ENCODE measurements around the gene MACROD2.

The MACROD2 gene

DNA sequence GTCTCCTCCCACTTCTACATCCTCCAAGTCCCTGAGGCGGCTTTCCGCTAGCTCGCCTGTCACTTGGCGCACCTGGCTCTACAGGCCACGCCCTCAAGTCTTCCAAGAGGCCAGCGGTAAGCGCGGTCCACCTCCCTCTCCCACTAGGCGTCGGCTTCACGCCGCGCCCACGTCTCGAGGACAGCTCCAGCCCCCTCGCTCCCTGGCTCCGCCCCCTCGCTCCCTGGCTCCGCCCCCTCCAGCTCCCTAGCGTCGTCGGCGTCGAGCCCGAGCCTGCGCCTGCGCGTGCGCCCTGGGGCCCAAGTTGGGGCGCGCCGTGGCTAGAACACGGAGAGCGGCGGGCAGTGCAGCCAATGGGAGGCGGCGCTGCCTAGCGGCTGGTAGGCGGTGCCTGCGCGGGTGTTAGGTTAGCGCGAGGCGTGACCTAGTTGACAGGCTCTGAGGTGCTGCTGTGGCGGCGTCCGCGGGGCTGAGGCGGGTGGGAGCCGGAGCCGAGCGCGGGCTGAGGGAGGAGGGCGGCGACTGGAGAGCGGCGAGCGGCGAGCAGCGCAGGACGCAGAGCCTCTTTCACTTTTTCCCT is at the start of gene MACROD2:
Gene MACROD2, plus strand, starts transcription at position 431 of the 580 bp plus-strand sequence.
- no peaks in the 10 kb centered on the region for H3K9me2 ChIP-seq (replicated peaks; ENCODE audit: insufficient read depth, low read length)
- H3K27ac ChIP-seq (ENCODE audit: low read depth, low read length), result no peak within 1 kb of the TSS
- H3K4me3 ChIP-seq (ENCODE audit: insufficient read depth, low read length, poor library complexity, severe bottlenecking), result no peak within 1 kb of the TSS
- no peak within 1 kb of the TSS for H3K9ac ChIP-seq (ENCODE audit: low read length)
- no peaks in the 10 kb centered on the region for H4K20me1 ChIP-seq (ENCODE audit: low read depth, low read length)
- H3K79me2 ChIP-seq (ENCODE audit: insufficient read depth, low read length), result no peaks in the 10 kb centered on the region
- no peak within 1 kb of the TSS for H2AFZ ChIP-seq (ENCODE audit: low read depth, low read length, severe bottlenecking)
- no peak within 1 kb of the TSS for H3K4me2 ChIP-seq (ENCODE audit: low read depth, low read length, poor library complexity, severe bottlenecking)
- H3K9me3 ChIP-seq (ENCODE audit: insufficient read depth, low read length), result peaks cover 15% of the 10 kb centered on the region; the same call in 1 of the 2 replicates
- no peaks in the 10 kb centered on the region for H3K36me3 ChIP-seq (ENCODE audit: low read length)
- no peak for TF ChIP-seq EZH2phosphoT487 (conservative IDR thresholded peaks at IDR 0.05; ENCODE audit: low read length)
- TF ChIP-seq, protein P1, sequence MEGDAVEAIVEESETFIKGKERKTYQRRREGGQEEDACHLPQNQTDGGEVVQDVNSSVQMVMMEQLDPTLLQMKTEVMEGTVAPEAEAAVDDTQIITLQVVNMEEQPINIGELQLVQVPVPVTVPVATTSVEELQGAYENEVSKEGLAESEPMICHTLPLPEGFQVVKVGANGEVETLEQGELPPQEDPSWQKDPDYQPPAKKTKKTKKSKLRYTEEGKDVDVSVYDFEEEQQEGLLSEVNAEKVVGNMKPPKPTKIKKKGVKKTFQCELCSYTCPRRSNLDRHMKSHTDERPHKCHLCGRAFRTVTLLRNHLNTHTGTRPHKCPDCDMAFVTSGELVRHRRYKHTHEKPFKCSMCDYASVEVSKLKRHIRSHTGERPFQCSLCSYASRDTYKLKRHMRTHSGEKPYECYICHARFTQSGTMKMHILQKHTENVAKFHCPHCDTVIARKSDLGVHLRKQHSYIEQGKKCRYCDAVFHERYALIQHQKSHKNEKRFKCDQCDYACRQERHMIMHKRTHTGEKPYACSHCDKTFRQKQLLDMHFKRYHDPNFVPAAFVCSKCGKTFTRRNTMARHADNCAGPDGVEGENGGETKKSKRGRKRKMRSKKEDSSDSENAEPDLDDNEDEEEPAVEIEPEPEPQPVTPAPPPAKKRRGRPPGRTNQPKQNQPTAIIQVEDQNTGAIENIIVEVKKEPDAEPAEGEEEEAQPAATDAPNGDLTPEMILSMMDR (IDR thresholded peaks at IDR 0.05; ENCODE audit: insufficient read depth, low read length, poor library complexity, severe bottlenecking), result no peak
- no peaks in the 10 kb centered on the region for H3F3A ChIP-seq (ENCODE audit: insufficient read depth)
- no peaks in the 10 kb centered on the region for H3K27me3 ChIP-seq (ENCODE audit: low read length)

DNA sequence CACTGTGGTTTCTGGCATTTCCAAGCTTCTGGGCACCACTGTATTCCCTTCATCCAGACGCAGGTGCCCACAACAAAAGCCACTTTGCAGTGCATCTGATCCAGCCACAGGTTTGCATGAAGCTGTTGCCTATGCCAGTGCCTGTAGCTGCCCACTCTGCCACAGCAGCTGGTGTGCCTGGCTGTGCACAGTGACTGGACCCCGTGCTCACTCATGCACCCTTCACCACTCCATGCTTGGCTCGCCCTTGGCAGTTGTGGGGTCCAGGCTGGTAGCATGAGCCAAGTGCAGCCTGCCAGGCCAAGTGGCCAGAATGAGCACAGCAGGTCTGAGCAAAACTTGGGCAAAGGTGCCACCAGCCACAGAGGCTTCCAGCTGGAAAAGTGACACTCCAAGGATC is 47.6 kb upstream of the MACROD2 start:
- H3K9ac ChIP-seq (ENCODE audit: low read length), result no peak overlapping the region
- H3K27ac ChIP-seq (ENCODE audit: low read depth, low read length), result no peak overlapping the region
- no peaks in the 10 kb centered on the region for H3K36me3 ChIP-seq (ENCODE audit: low read length)
- no peaks in the 10 kb centered on the region for H3K9me3 ChIP-seq (ENCODE audit: insufficient read depth, low read length)
- no peak overlapping the region for H3K4me2 ChIP-seq (ENCODE audit: low read depth, low read length, poor library complexity, severe bottlenecking)
- no peaks in the 10 kb centered on the region for H4K20me1 ChIP-seq (ENCODE audit: low read depth, low read length)
- H3K4me3 ChIP-seq (ENCODE audit: insufficient read depth, low read length, poor library complexity, severe bottlenecking), result no peak overlapping the region
- no peaks in the 10 kb centered on the region for H3K79me2 ChIP-seq (ENCODE audit: insufficient read depth, low read length)
- H2AFZ ChIP-seq (ENCODE audit: low read depth, low read length, severe bottlenecking), result no peak overlapping the region
- H3K9me2 ChIP-seq (replicated peaks; ENCODE audit: insufficient read depth, low read length), result no peaks in the 10 kb centered on the region
- H3K27me3 ChIP-seq (ENCODE audit: low read length), result no peaks in the 10 kb centered on the region
- TF ChIP-seq EZH2phosphoT487 (conservative IDR thresholded peaks at IDR 0.05; ENCODE audit: low read length), result no peak
- TF ChIP-seq, protein P1 (IDR thresholded peaks at IDR 0.05; ENCODE audit: insufficient read depth, low read length, poor library complexity, severe bottlenecking), result no peak
- H3F3A ChIP-seq (ENCODE audit: insufficient read depth), result no peaks in the 10 kb centered on the region

DNA sequence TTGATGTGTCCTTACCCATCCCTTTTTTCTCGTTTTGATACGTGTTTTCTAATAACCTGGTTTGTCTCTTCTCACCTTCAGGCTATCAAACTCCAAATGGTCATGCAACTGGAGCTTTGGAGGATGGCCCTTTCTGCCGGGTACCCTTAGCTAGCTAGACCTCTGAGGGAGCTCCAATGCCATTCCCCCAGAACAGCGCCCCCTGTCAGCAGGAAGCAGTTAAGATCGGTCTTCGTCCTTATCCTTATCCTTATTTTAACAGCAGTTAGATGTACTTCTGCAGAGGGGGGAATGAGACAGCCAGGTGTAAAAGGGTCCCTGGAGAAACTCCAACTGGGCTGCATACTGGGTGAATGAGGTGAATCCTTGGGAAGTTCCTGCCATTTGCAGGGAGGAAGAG is 42.1 kb upstream of the MACROD2 start:
- no peaks in the 10 kb centered on the region for H3F3A ChIP-seq (ENCODE audit: insufficient read depth)
- no peak overlapping the region for H3K4me3 ChIP-seq (ENCODE audit: insufficient read depth, low read length, poor library complexity, severe bottlenecking)
- H3K79me2 ChIP-seq (ENCODE audit: insufficient read depth, low read length), result no peaks in the 10 kb centered on the region
- H3K27me3 ChIP-seq (ENCODE audit: low read length), result no peaks in the 10 kb centered on the region
- no peak overlapping the region for H3K9ac ChIP-seq (ENCODE audit: low read length)
- TF ChIP-seq, protein P1 (IDR thresholded peaks at IDR 0.05; ENCODE audit: insufficient read depth, low read length, poor library complexity, severe bottlenecking), result no peak
- no peak for TF ChIP-seq EZH2phosphoT487 (conservative IDR thresholded peaks at IDR 0.05; ENCODE audit: low read length)
- H3K27ac ChIP-seq (ENCODE audit: low read depth, low read length), result no peak overlapping the region
- no peak overlapping the region for H3K4me2 ChIP-seq (ENCODE audit: low read depth, low read length, poor library complexity, severe bottlenecking)
- no peaks in the 10 kb centered on the region for H3K9me3 ChIP-seq (ENCODE audit: insufficient read depth, low read length)
- no peaks in the 10 kb centered on the region for H3K36me3 ChIP-seq (ENCODE audit: low read length)
- H4K20me1 ChIP-seq (ENCODE audit: low read depth, low read length), result no peaks in the 10 kb centered on the region
- H3K9me2 ChIP-seq (replicated peaks; ENCODE audit: insufficient read depth, low read length), result no peaks in the 10 kb centered on the region
- H2AFZ ChIP-seq (ENCODE audit: low read depth, low read length, severe bottlenecking), result no peak overlapping the region
